Esophagus muscularis mucosa (tissue), 4 donors: ENCODE data around the gene KLHL29.

ENCODE experiments used
- CTCF ChIP-seq, 3 experiments: fragments of 200-600 bp in 2 of 3; fragments of 450-650 bp in 1 of 3; sonication (generic) in 2 of 3; IDR thresholded peaks; one replicate each; pipeline ENCODE4 v1.5.1; 2017 to 2019; ENCODE audit warnings: antibody characterized with exemption in 3 of 3, mild to moderate bottlenecking in 2 of 3, moderate library complexity in 1 of 3
- EP300 ChIP-seq: sonication (generic); formaldehyde crosslinking; IDR thresholded peaks from one replicate; pipeline ENCODE4 v1.6.1; 2017; ENCODE audit warnings: antibody characterized with exemption
- POLR2A ChIP-seq: fragments of 450-650 bp; IDR thresholded peaks from one replicate; pipeline ENCODE4 v1.6.1; 2017; ENCODE audit warnings: antibody characterized with exemption, moderate library complexity, mild to moderate bottlenecking, low read depth
- POLR2AphosphoS5 ChIP-seq, 2 donors: sonication (generic); formaldehyde crosslinking; IDR thresholded peaks; one replicate each; pipeline ENCODE4 v1.6.1; 2017; ENCODE audit warnings: antibody characterized with exemption in 2 of 2

- no peak for TF ChIP-seq POLR2A
- TF ChIP-seq CTCF (IDR thresholded peaks at IDR 0.05), result no peak
- no peak for TF ChIP-seq POLR2AphosphoS5 (IDR thresholded peaks at IDR 0.05)
- no peak for TF ChIP-seq EP300
Measured at GRCh38 chr2:23616630-23617029, 231.7 kb downstream of the KLHL29 start.
